Transverse colon (tissue), 4 donors: ENCODE results near the gene ATOSB. TPM values are rescaled to one million over a fixed set of nuclear protein-coding genes. Genes with fewer than 3 reads are reported as not detected.

ENCODE experiments used
- DNase-seq: peaks from one replicate; pipeline ENCODE4 v3.0.0-alpha.2; 2019
- H3K27ac ChIP-seq, 4 donors: fragments of 200-600 bp; sonication (generic); 2 replicates each; pipeline ENCODE4 v1.5.1; 2016 to 2018; ENCODE audit warnings: inconsistent platforms in 4 of 4
- H3K27me3 ChIP-seq: fragments of 200-600 bp; sonication (generic); 2 replicates; pipeline ENCODE4 v1.5.1; 2017; ENCODE audit warnings: inconsistent platforms
- H3K36me3 ChIP-seq, 4 donors: fragments of 200-600 bp; sonication (generic); 2 replicates each; pipeline ENCODE4 v1.5.1; 2017 to 2019; ENCODE audit warnings: inconsistent platforms in 4 of 4
- H3K4me1 ChIP-seq, 4 donors: fragments of 200-600 bp; sonication (generic); 2 replicates each; pipeline ENCODE4 v1.5.1; 2017 to 2020; ENCODE audit warnings: inconsistent platforms in 4 of 4
- H3K4me3 ChIP-seq, 4 donors: fragments of 200-600 bp; sonication (generic); 1 replicate in 1 of 4; 2 replicates in 3 of 4; pipeline versions ENCODE4 v1.5.1 to v1.6.1; 2017 to 2019; ENCODE audit warnings: inconsistent platforms in 4 of 4
- H3K9me3 ChIP-seq, 2 donors: fragments of 200-600 bp; sonication (generic); 2 replicates each; pipeline ENCODE4 v1.5.1; 2017 to 2019; ENCODE audit warnings: inconsistent platforms in 2 of 2
- EP300 ChIP-seq: sonication (generic); formaldehyde crosslinking; IDR thresholded peaks from one replicate; pipeline ENCODE4 v1.6.1; 2017; ENCODE audit warnings: antibody characterized with exemption, low read depth
- POLR2A ChIP-seq: fragments of 450-650 bp; IDR thresholded peaks from one replicate; pipeline ENCODE4 v1.6.1; 2016; ENCODE audit warnings: antibody characterized with exemption, mild to moderate bottlenecking, moderate library complexity
- POLR2AphosphoS5 ChIP-seq, 3 donors: sonication (generic); formaldehyde crosslinking; IDR thresholded peaks; one replicate each; pipeline ENCODE4 v1.6.1; 2016; ENCODE audit warnings: antibody characterized with exemption in 3 of 3
- WGBS, 2 donors: methylation state at CpG; one replicate each; pipeline ENCODE4 v1.1.5; 2018; ENCODE audit warnings: low coverage in 1 of 2; 5-methylcytosine and 5-hydroxymethylcytosine counted together
- in situ Hi-C, 4 donors: fragments of 200-750 bp; cut with MboI; loops; one replicate each; pipeline versions ENCODE4 v1.15.0 to v1.15.1; 2017; ENCODE audit warnings: low sequenced_read_pairs in 3 of 4, low pct_ligation_motif_present in 1 of 4, low pct_unique_long_range_greater_than_20kb in 1 of 4
- intact Hi-C: fragments of 100-400 bp; cut with DNase I; formaldehyde crosslinking; loops from one replicate; pipeline ENCODE4 v1.15.1; 2023; ENCODE audit warnings: low total_unique reads
- total RNA-seq, 4 donors: library from RNA; depleted of rRNA; stranded (reverse); fragments of >200 nt; gene quantifications; one replicate each; pipeline ENCODE4 v1.1.0, GENCODE V29; 2016
- TF ChIP-seq, protein P1 (sequence below), 5 experiments: fragments of 200-600 bp in 3 of 5; fragments of 450-650 bp in 2 of 5; sonication (generic) in 3 of 5; IDR thresholded peaks; 1 replicate in 2 of 5; 2 replicates in 3 of 5; pipeline ENCODE4 v1.5.1; 2016 to 2017; ENCODE audit warnings: antibody characterized with exemption in 5 of 5, inconsistent platforms in 3 of 5, mild to moderate bottlenecking in 2 of 5, moderate library complexity in 1 of 5

Gene ATOSB
- total RNA-seq, 4 donors from 2014 or later = 23.9 to 30.0 (median 27.3) TPM

DNA sequence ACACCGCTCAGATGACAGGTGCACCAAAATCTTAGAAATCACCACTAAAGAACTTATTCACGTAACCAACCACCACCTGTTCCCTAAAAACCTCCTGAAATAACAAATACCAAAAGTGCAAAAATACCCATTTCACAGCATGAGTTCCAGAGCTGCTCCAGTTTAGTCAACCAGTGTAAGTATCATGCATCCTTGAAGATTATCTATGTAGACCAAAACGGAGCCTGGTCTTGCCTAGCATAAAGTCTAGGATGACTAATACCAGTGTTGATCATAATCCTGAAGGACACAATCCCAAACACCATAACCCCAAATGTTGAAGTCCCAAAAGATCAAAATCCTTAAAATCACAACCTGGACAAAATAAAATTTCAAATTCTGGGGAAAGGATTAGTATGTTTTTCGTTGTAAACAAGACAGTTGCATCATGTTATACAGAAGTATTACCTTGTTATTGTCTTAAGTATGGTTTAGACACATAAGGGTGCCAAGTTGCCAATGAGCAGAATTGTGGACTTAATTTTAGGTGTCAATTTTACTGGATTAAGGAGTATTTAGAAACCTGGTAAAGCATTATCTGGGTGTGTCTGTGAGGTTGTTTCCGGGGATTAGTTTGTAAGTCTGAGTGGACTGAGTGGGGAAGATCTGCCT, 61.4 kb downstream of the ATOSB start:
- in situ Hi-C loops = no loop called here
- peaks cover 0 to 40% (median 16%) of the 10 kb centered on the region in 4 donors for H3K36me3 ChIP-seq

More for the DNA sequence above, 61.4 kb downstream of the ATOSB start:
- Histone ChIP-seq H3K4me3 (no peak overlapping the region), H3K27me3 (no peaks in the 10 kb centered on the region), H3K4me1 (no peaks in the 10 kb centered on the region), H3K27ac (no peak overlapping the region), H3K9me3 (no peaks in the 10 kb centered on the region)
- no peak for TF ChIP-seq POLR2A
- TF ChIP-seq, protein P1, sequence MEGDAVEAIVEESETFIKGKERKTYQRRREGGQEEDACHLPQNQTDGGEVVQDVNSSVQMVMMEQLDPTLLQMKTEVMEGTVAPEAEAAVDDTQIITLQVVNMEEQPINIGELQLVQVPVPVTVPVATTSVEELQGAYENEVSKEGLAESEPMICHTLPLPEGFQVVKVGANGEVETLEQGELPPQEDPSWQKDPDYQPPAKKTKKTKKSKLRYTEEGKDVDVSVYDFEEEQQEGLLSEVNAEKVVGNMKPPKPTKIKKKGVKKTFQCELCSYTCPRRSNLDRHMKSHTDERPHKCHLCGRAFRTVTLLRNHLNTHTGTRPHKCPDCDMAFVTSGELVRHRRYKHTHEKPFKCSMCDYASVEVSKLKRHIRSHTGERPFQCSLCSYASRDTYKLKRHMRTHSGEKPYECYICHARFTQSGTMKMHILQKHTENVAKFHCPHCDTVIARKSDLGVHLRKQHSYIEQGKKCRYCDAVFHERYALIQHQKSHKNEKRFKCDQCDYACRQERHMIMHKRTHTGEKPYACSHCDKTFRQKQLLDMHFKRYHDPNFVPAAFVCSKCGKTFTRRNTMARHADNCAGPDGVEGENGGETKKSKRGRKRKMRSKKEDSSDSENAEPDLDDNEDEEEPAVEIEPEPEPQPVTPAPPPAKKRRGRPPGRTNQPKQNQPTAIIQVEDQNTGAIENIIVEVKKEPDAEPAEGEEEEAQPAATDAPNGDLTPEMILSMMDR (IDR thresholded peaks at IDR 0.05) = no peak
- TF ChIP-seq EP300 = no peak
- TF ChIP-seq POLR2AphosphoS5 (IDR thresholded peaks at IDR 0.05) = no peak
- DNase-seq = no peak
- intact Hi-C loops = no loop called here
- WGBS, 2 donors = 63 to 88% methylated on average over 4 to 5 of the region's 5 CpGs

Other genes starting within 250 kb of the ATOSB start
- gene PHF24, start 157.6 kb downstream of the ATOSB start, total RNA-seq = under 1 TPM in 2 of 4 donors, not detected in 2; 0.16 to 0.27 TPM
- 10 to 100 TPM in 2 of 4 donors, 1 to 10 TPM in 2; 4.1 to 22.5 (median 10.2) TPM for gene DNAJB5, start 126.1 kb downstream of the ATOSB start, total RNA-seq
- 100 to 1,000 TPM in 3 of 4 donors, 10 to 100 TPM in 1; 45.3 to 196 (median 124) TPM for gene VCP, start 43.2 kb downstream of the ATOSB start, total RNA-seq
- gene FANCG, start 35.9 kb downstream of the ATOSB start, total RNA-seq = 10 to 100 TPM in 3 of 4 donors, 1 to 10 TPM in 1; 6.6 to 90.0 (median 51.6) TPM
- 10 to 100 TPM; 19.1 to 50.1 (median 24.8) TPM for gene PIGO, start 19.3 kb downstream of the ATOSB start, total RNA-seq
- 10 to 100 TPM; 36.7 to 99.1 (median 70.9) TPM for gene STOML2, start 12.7 kb downstream of the ATOSB start, total RNA-seq
- gene UNC13B, start 46.1 kb upstream of the ATOSB start, total RNA-seq = 10 to 100 TPM; 52.1 to 67.0 (median 58.9) TPM